C4-2B (cell line): Measurements from ENCODE around the gene RNF208.
"Not testable (repeated sequence)": the region's sequence is repeated elsewhere in the genome, so short reads cannot be mapped to it uniquely, and the experiment has no call there.

Experiments
- H3K27ac ChIP-seq: fragments of 450-650 bp; 2 replicates; pipeline ENCODE4 v1.5.1; 2017
- ZFX ChIP-seq: fragments of 450-650 bp; IDR thresholded peaks from 2 replicates; pipeline ENCODE4 v1.6.1; 2017
- TF ChIP-seq, protein P1 (sequence below): fragments of 450-650 bp; conservative IDR thresholded peaks from 2 replicates; pipeline ENCODE4 v1.5.1; 2017; ENCODE audit warnings: mild to moderate bottlenecking

The RNF208 gene

DNA sequence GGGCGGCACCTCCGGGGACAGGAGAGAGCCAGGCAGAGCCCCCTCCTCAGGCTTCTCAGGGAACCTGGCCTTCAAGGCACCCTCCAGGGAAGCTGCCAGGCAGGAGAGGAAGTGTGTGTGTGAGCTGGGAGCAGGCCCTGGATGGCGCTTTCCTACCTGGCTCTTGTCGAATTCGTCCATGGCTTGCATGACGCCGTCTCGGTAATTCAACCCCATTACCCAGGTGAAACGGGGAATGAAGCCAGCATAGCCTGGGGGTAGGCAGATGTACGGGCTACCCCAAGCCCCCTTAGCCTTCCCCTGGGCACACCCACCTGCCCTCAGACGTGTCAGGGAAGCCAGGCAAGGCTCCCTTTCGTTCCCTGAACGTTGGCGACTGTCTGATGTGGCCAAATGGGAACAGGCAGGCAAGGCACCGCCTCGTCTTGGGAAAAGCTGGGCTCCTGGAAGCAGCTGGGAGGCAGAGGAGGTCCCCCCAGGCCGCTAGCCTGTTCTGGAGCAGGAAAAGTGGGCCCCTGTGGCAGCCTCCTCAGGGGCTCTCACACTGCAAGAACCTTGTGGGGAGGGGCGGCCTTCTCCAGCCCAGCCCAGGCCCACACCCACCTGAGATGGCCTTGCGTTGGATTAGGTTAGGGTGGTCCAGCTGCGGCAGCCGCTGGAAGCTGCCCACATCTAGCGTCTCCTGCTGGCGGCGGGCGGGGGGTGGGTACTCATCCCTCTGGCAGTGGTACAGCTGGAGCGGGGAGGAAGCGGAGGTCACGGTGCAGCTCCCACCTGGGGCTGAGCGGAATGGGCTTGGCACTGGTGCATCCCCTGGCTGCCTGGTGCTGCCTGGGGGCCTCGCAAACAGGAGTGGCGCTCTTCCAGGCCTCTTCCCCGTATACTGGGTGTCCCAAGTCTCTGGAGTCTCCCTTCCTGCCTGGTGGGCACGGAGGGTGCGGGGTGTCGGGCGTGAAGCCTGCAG lies 22.7 kb upstream of the RNF208 start:
- no peak overlapping the region for H3K27ac ChIP-seq
- no peak for TF ChIP-seq ZFX
- TF ChIP-seq, protein P1, sequence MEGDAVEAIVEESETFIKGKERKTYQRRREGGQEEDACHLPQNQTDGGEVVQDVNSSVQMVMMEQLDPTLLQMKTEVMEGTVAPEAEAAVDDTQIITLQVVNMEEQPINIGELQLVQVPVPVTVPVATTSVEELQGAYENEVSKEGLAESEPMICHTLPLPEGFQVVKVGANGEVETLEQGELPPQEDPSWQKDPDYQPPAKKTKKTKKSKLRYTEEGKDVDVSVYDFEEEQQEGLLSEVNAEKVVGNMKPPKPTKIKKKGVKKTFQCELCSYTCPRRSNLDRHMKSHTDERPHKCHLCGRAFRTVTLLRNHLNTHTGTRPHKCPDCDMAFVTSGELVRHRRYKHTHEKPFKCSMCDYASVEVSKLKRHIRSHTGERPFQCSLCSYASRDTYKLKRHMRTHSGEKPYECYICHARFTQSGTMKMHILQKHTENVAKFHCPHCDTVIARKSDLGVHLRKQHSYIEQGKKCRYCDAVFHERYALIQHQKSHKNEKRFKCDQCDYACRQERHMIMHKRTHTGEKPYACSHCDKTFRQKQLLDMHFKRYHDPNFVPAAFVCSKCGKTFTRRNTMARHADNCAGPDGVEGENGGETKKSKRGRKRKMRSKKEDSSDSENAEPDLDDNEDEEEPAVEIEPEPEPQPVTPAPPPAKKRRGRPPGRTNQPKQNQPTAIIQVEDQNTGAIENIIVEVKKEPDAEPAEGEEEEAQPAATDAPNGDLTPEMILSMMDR = no peak

DNA sequence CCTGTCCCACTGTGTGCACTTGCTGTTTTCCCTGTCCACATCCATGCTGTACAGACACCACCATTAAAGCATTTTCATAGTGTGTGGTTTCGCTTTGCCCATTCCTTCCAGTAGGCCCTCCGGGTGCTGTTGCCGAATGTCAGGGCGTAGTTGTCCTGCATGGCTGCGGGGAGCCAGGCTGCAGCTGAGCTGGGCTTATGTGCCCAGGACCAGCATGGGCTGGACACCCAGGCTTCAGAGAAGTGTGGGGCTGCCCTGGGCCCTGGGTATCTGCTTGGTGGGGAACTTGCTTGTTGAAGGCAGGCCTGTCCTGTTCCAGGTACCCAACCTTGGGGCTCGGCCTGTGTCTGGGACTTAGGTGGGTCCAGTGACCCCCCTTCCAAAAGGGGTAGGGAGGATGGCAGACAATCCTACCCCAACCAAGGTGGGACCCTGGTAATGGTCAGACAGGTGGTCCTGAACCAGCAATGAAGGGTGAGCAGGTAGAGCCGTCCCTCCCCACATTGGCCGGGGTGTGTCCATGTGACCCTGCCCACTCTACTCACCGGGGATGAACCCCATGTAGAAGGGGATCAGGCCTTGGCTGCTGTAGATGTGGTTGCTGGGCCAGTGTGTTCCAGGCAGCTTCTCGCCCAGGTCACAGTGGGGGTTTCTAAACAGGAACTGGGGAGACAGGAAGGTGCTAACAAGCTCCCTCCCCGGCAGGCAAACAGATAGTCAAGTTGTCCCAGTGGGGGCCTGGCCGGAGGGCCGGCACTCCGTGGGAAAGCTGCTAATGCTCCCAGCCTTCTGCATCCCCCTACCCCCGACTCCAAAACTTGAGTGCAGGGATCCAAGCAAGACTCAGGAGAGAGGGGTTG lies 21.8 kb upstream of the RNF208 start:
- no peak overlapping the region for H3K27ac ChIP-seq
- TF ChIP-seq, protein P1 = no peak
- TF ChIP-seq ZFX = no peak

DNA sequence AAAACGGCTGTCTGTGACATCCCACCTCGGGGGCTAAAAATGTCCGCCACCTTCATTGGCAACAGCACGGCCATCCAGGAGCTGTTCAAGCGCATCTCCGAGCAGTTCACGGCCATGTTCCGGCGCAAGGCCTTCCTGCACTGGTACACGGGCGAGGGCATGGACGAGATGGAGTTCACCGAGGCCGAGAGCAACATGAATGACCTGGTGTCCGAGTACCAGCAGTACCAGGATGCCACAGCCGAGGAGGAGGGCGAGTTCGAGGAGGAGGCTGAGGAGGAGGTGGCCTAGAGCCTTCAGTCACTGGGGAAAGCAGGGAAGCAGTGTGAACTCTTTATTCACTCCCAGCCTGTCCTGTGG lies 21.2 kb upstream of the RNF208 start:
- H3K27ac ChIP-seq = not testable (repeated sequence)

DNA sequence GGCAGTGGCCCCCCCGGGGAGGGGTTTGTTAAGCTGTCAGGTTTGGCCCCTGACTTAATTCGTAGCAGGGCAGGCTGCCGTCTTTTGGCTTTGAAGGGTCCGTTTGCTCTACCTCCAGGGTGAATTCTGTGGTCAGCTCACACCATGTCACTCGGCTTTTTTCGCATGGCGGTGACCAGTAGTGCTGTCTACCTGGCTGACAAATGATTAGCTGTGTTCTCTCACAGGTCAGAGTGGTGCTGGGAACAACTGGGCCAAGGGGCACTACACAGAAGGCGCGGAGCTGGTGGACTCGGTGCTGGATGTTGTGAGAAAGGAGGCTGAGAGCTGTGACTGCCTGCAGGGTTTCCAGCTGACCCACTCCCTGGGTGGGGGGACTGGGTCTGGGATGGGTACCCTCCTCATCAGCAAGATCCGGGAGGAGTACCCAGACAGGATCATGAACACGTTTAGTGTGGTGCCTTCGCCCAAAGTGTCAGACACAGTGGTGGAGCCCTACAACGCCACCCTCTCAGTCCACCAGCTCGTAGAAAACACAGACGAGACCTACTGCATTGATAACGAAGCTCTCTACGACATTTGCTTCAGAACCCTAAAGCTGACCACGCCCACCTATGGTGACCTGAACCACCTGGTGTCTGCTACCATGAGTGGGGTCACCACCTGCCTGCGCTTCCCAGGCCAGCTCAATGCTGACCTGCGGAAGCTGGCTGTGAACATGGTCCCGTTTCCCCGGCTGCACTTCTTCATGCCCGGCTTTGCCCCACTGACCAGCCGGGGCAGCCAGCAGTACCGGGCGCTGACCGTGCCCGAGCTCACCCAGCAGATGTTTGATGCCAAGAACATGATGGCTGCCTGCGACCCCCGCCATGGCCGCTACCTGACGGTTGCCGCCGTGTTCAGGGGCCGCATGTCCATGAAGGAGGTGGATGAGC lies 20.5 kb upstream of the RNF208 start:
- peak overlapping the region; percentile 99 for H3K27ac ChIP-seq
- TF ChIP-seq, protein P1 = no peak
- no peak for TF ChIP-seq ZFX

DNA sequence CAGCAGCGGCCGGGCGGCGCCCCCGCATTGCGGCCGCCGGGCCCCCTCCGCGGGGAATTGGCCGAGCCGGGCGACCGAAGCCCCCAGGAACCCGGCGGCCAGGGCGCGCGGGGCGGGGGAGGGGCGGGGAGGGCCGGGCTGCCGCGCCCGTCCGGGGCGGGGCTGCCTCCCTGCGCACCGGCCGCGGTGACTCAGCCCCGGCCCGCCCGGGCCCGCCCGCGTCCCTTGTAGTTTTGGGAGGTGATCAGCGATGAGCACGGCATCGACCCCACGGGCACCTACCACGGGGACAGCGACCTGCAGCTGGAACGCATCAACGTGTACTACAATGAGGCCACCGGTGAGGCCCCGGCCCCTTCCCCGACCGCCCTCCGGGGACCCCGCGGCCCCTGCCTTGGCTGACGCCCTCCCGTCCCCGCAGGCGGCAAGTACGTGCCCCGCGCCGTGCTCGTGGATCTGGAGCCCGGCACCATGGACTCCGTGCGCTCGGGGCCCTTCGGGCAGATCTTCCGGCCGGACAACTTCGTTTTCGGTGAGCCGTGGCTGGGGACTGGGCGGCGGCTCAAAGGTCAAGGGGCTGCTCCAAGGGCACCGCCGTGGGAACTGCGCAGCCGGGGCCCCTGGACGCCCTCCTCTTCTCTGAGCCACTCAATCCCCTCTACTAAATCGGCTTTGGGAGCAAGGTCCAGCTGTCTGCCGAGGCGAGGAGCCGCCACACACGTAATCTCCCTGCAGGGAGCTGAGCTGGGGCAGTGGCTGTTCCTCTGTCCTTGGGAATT lies 19.6 kb upstream of the RNF208 start:
- peak overlapping the region; percentile 99 for H3K27ac ChIP-seq
- TF ChIP-seq, protein P1 = no peak
- peak; percentile 54; the same call in 1 of the 2 replicates for TF ChIP-seq ZFX

DNA sequence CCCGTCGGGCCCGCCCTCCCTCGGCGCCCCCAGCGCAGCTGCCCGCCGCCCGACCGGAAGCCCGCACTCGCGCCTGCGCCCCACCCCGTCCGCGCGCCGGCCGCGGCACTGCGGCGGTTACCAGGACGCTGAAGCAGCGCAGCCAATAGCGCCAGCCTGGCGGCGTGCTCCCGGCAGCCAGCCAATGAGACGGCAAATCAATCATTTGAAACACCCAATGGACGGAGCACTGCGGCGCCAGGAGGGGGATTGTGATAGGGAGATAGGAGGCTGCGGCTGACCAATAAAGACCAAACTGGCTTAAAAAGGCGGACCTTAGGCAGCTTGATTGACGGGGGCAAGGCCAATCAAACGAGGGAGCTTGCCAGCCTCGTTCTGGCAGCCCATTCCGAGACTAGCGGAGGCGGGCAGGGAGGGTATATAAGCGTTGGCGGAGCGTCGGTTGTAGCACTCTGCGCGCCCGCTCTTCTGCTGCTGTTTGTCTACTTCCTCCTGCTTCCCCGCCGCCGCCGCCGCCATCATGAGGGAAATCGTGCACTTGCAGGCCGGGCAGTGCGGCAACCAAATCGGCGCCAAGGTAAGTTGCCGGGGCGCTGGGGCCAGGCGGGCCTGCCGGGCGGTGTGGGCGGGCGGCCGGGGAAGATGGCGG lies 18.9 kb upstream of the RNF208 start, which contains the start of gene TUBB4B:
TSS of gene TUBB4B (plus strand) at position 447 of the 649 bp plus-strand sequence. CDS start at position 521, 74 bp downstream.
- TF ChIP-seq ZFX = no peak
- TF ChIP-seq, protein P1 = no peak
- peak within 1 kb of the TSS; percentile 99 for H3K27ac ChIP-seq
